HUES6 (cell line): ENCODE results near the gene USO1.

Experiments
- H3K27ac ChIP-seq: 2 replicates; pipeline ENCODE4 v1.7.0; 2013; ENCODE audit warnings: low read depth, mild to moderate bottlenecking, low read length, inconsistent platforms
- H3K27me3 ChIP-seq: 2 replicates; pipeline ENCODE4 v1.6.1; 2013; ENCODE audit warnings: low read length; ENCODE audit not compliant: control insufficient read depth, insufficient read depth
- H3K36me3 ChIP-seq: 2 replicates; pipeline ENCODE4 v1.6.1; 2013; ENCODE audit warnings: low read length; ENCODE audit not compliant: control insufficient read depth, insufficient read depth
- H3K4me1 ChIP-seq: 2 replicates; pipeline ENCODE4 v1.6.1; 2013; ENCODE audit warnings: low read length; ENCODE audit not compliant: control insufficient read depth, insufficient read depth
- H3K4me3 ChIP-seq: 2 replicates; pipeline ENCODE4 v1.5.1; 2013; ENCODE audit warnings: low read depth, low read length
- H3K9ac ChIP-seq: one replicate; pipeline ENCODE4 v1.6.1; 2013; ENCODE audit warnings: mild to moderate bottlenecking, low read length
- H3K9me3 ChIP-seq: 2 replicates; pipeline ENCODE4 v1.6.1; 2013; ENCODE audit warnings: low read depth, low read length; ENCODE audit not compliant: control insufficient read depth, insufficient read depth

Gene USO1

GRCh38 chr4:75729836-75730235, 5.5 kb downstream of the USO1 start:
- H3K36me3 ChIP-seq = peaks cover 3% of the 10 kb centered on the region; the same call in 1 of the 2 replicates
- no peaks in the 10 kb centered on the region for H3K27me3 ChIP-seq
- H3K9ac ChIP-seq = no peak overlapping the region
- no peak overlapping the region for H3K27ac ChIP-seq
- H3K4me3 ChIP-seq = no peak overlapping the region
- H3K4me1 ChIP-seq = peaks cover 10% of the 10 kb centered on the region
- no peaks in the 10 kb centered on the region; the same call in 1 of the 2 replicates for H3K9me3 ChIP-seq

- Histone ChIP-seq H3K27me3 (no peaks in the 10 kb centered on the region), H3K36me3 (peaks cover 7% of the 10 kb centered on the region; the same call in 1 of the 2 replicates), H3K4me1 (no peaks in the 10 kb centered on the region), H3K9me3 (no peaks in the 10 kb centered on the region; the same call in 1 of the 2 replicates), H3K9ac (no peak overlapping the region), H3K27ac (no peak overlapping the region), H3K4me3 (no peak overlapping the region)
Measured at GRCh38 chr4:75733369-75733768, 9.0 kb downstream of the USO1 start.

- H3K27me3 ChIP-seq = no peaks in the 10 kb centered on the region
- H3K9me3 ChIP-seq = no peaks in the 10 kb centered on the region; the same call in 1 of the 2 replicates
- no peak overlapping the region for H3K27ac ChIP-seq
- no peak overlapping the region for H3K4me3 ChIP-seq
- H3K9ac ChIP-seq = no peak overlapping the region
- H3K4me1 ChIP-seq = no peaks in the 10 kb centered on the region
- peaks cover 10% of the 10 kb centered on the region for H3K36me3 ChIP-seq
Measured at GRCh38 chr4:75735525-75735924, 11.1 kb downstream of the USO1 start.

DNA sequence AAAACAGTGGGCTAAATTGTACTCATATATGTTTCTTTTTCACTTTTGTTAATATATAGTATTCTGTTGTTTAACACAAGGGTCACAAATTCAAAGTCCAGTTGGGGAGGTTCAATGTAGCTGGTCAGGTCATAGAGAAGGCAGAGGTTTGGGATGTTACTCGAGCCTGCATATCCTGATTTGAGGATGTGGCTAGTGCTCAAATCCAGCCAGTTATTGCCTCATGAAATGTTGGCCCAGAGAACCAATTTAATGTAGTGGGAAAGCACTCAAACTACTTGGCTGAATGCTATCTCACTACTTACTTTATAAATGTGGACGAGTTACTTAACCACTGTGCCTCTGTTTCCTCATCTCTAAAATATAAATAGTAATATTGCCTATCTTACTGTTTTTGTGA, 12.5 kb downstream of the USO1 start:
- Histone ChIP-seq H3K4me3 (no peak overlapping the region), H3K4me1 (no peaks in the 10 kb centered on the region), H3K36me3 (peaks cover 10% of the 10 kb centered on the region), H3K27ac (no peak overlapping the region), H3K9ac (no peak overlapping the region), H3K27me3 (no peaks in the 10 kb centered on the region), H3K9me3 (no peaks in the 10 kb centered on the region; the same call in 1 of the 2 replicates)

DNA sequence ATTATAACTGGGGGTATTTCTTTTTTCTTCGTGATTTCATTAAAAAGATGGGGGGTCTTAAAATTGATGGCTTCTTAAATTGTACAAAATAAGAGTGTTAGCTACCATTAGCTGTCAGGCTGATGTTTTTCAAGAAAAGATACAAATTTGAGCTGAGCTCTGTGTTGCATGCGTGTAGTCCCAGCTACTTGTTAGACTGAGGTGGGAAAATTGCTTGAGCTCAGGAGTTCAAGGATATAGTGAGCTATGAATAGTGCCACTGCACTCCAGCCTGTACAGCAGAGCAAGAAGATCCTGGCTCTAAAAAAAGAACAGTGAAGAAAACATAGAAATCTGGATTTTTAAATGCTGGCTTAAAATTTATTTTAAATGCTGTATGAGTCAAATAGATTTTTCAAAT, 13.0 kb downstream of the USO1 start:
- peaks cover 11% of the 10 kb centered on the region for H3K36me3 ChIP-seq
- no peaks in the 10 kb centered on the region for H3K4me1 ChIP-seq
- no peaks in the 10 kb centered on the region for H3K27me3 ChIP-seq
- no peak overlapping the region for H3K4me3 ChIP-seq
- H3K9me3 ChIP-seq = no peaks in the 10 kb centered on the region; the same call in 1 of the 2 replicates
- H3K27ac ChIP-seq = no peak overlapping the region
- no peak overlapping the region for H3K9ac ChIP-seq

DNA sequence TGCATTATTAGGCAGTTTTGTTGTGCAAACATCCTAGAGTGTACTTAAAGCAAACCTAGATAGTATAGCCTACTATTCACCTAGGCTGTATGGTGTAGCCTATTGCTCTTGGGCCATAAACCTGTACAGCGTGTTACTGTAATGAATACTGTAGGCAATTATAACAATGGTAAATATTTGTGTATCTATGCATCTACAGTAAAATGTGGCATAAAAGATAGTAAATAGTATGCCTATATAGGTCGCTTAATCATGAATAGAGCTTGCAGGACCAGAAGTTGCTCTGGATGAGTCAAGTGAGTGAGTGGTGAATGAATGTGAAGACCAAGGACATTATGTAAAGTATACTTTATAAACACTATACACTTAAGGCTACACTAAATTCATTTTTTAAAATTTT, 16.6 kb downstream of the USO1 start:
- H3K27ac ChIP-seq = no peak overlapping the region
- H3K4me3 ChIP-seq = no peak overlapping the region
- H3K4me1 ChIP-seq = no peaks in the 10 kb centered on the region
- peaks cover 7% of the 10 kb centered on the region for H3K36me3 ChIP-seq
- no peaks in the 10 kb centered on the region for H3K9me3 ChIP-seq
- H3K27me3 ChIP-seq = no peaks in the 10 kb centered on the region
- no peak overlapping the region for H3K9ac ChIP-seq

- Histone ChIP-seq H3K4me3 (no peak overlapping the region), H3K27ac (no peak overlapping the region), H3K27me3 (no peaks in the 10 kb centered on the region), H3K9me3 (no peaks in the 10 kb centered on the region), H3K9ac (no peak overlapping the region), H3K4me1 (no peaks in the 10 kb centered on the region), H3K36me3 (peaks cover 9% of the 10 kb centered on the region)
Measured at GRCh38 chr4:75742451-75742850, 18.1 kb downstream of the USO1 start.

- no peak overlapping the region for H3K27ac ChIP-seq
- H3K9ac ChIP-seq = no peak overlapping the region
- no peaks in the 10 kb centered on the region for H3K4me1 ChIP-seq
Measured at GRCh38 chr4:75745161-75745560, 20.8 kb downstream of the USO1 start.

GRCh38 chr4:75745721-75746199, 21.4 kb downstream of the USO1 start:
- Histone ChIP-seq H3K4me1 (no peaks in the 10 kb centered on the region), H3K36me3 (peaks cover 11% of the 10 kb centered on the region; the same call in 1 of the 2 replicates), H3K4me3 (no peak overlapping the region), H3K27me3 (no peaks in the 10 kb centered on the region), H3K9me3 (no peaks in the 10 kb centered on the region), H3K9ac (no peak overlapping the region), H3K27ac (no peak overlapping the region)

More at GRCh38 chr4:75745161-75745560, 20.8 kb downstream of the USO1 start:
- peaks cover 11% of the 10 kb centered on the region; the same call in 1 of the 2 replicates for H3K36me3 ChIP-seq
- no peaks in the 10 kb centered on the region for H3K27me3 ChIP-seq
- H3K4me3 ChIP-seq = no peak overlapping the region
- no peaks in the 10 kb centered on the region for H3K9me3 ChIP-seq

DNA sequence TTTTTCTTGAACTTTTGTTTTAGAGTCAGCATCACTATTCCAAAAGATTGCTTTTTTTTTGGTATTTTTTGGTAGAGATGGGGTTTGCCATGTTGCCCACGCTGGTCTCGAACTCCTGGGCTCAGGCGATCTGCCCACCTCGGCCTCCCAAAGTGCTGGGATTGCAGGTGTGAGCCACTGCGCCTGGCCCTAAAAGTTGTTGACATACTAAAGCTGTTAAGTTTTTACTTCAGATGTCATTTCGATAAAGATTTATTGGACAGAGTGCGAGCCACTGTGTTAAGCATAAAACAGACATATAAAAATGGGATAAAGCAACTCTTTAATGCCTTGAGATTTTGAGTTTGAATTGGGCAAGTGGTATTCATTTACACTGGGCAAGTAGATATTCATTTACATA, 28.3 kb downstream of the USO1 start:
- H3K4me3 ChIP-seq = no peak overlapping the region
- no peak overlapping the region for H3K27ac ChIP-seq
- H3K9me3 ChIP-seq = no peaks in the 10 kb centered on the region
- H3K9ac ChIP-seq = no peak overlapping the region
- H3K36me3 ChIP-seq = peaks cover 52% of the 10 kb centered on the region
- H3K27me3 ChIP-seq = no peaks in the 10 kb centered on the region
- H3K4me1 ChIP-seq = no peaks in the 10 kb centered on the region

DNA sequence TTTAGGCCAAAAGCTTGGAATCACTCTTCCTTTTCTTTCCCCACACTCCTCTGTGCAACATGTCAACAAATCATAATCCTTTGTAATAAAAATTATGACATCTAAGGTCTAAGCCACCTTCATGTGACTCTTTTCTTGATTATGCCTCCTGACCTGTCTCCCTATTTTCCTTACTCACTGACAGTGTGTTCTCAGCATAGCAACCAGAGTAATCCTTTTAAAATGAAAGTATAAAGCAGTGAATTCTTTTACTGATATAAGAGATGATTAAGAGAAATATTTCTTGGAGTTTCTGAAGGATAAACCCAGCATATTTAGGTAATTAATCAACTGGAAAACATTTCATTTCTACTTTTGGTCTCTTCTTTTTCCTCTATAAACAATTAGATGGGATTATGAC, 44.7 kb downstream of the USO1 start:
- Histone ChIP-seq H3K27ac (no peak overlapping the region), H3K9me3 (no peaks in the 10 kb centered on the region), H3K9ac (no peak overlapping the region), H3K4me3 (no peak overlapping the region), H3K27me3 (no peaks in the 10 kb centered on the region), H3K4me1 (no peaks in the 10 kb centered on the region), H3K36me3 (peaks cover 78% of the 10 kb centered on the region)

GRCh38 chr4:75771607-75772006, 47.2 kb downstream of the USO1 start:
- no peaks in the 10 kb centered on the region for H3K4me1 ChIP-seq
- no peak overlapping the region for H3K27ac ChIP-seq
- H3K27me3 ChIP-seq = no peaks in the 10 kb centered on the region
- no peaks in the 10 kb centered on the region for H3K9me3 ChIP-seq
- H3K4me3 ChIP-seq = no peak overlapping the region
- H3K9ac ChIP-seq = no peak overlapping the region
- H3K36me3 ChIP-seq = peaks cover 88% of the 10 kb centered on the region
